Stimulated activated CD4-positive, alpha-beta T cell treated with anti-CD3 and anti-CD28 coated beads, Interleukin-4, amount 100 ng/mL, for 4 hours (primary cell): ENCODE results near the gene EGR2.

Experiments used
- DNase-seq, 2 experiments: peaks; one replicate each; pipeline ENCODE4 v3.0.0-alpha.2; 2020

EGR2 gene

GRCh38 chr10:62816331-62817120 lies at the start of gene EGR2:
EGR2 (minus strand) TSS chr10:62816366; CDS start chr10:62816029, 337 bp downstream.
- DNase-seq, result peak; percentile 90 to 95

GRCh38 chr10:62862447-62862846 lies 46.3 kb upstream of the EGR2 start:
- DNase-seq, result no peak

DNA sequence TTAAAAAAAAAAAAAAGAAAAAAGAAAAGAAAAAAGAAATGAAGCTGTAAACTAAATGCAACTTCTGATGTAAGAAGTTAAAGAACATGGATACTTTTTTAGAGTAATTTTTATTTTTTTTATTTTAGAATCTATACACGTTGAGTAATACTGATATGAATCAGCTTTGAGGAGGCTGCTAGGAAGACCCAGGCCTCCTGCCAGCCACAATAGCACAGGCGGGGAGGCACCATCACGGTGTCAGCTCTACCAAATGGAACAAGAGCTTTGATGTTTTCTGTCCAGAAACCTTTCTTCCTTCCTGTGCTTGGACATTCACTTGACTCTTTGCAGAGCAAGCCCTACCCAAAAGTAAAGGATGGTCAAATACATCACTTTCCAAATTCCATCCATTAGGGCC lies 45.3 kb upstream of the EGR2 start:
- DNase-seq, result no peak

DNA sequence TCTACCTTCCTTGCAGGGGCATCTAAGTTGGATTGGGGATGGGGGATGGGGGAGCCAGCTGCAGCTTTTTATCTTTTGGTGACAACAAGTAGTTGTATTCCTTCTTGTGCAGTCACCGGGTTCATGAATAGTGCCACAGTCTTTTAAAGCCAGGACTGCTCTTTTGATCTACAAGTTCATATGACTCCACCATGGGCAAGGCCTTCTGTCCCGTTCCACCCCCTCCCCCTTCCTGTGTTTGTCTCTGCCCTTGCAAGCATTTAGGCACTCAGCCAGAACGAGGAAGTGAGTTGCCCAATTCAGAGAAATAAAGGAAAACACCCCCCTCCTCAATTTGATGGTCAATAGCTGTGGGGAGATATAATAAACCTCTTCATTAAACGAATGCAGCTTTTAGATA lies 44.8 kb upstream of the EGR2 start:
- no peak for DNase-seq

DNA sequence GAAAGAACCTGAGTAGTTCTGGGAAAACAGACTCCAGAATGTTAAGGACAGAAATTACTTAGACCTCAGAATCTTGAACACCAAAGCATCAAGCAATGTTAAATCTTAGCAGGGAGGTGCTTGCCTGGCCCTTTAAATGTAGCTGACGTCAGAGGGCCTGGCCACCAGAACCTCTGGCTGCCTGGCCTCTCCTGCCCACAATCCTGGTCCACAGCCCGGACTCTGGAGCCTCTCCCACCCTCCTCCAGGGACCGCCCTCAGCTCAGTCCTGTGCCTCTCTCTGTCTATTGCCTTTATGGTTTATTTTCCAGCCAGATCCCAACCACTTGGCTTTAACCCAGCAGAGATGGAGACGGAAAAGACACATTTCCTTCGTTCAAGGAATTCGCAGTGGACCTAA lies 42.2 kb upstream of the EGR2 start:
- no peak for DNase-seq

DNA sequence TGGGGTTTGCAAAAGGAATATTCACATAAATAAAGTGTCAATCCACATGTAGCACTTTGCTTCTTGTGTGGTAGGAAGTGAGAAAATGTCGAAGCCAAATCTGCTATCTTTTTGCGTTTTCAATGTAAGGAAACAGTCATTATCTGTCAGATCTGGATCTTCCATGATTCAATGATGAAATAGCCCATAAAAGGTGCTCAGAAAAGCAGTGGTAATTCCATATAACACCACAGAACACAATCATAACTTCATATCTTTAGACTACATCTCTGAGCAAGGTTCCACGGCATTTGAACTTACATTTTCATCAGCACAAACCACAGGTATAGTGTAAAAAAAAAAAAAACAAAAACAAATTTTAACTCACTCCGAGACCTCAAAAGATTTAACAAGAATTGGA lies 39.9 kb upstream of the EGR2 start:
- no peak for DNase-seq

DNA sequence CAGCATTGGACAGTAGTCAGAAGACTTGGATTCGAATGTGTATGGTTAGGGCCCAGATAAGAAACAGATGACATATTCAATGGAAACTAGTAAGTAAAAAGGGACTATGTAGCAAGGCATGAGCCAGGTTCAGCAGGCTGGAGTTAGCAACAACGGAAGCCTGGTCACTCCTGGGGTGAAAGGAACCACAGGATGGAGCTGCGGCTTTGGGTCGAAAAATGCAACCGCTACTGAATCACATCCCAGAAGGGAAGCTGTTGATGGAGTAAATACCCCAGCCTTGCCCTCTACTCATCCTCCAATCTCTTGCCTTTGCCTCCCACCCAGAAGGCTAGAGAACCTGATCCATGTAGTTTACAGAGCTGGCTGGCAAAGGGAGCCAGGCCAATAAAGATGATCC lies 37.5 kb upstream of the EGR2 start:
- peak in 1 of 2 experiments; percentile 3 for DNase-seq

- no peak for DNase-seq
Observed at GRCh38 chr10:62852961-62853702, 37.0 kb upstream of the EGR2 start.

- DNase-seq, result no peak
Observed at GRCh38 chr10:62851442-62851841, 35.3 kb upstream of the EGR2 start.

- no peak for DNase-seq
Observed at GRCh38 chr10:62850646-62851045, 34.5 kb upstream of the EGR2 start.

DNA sequence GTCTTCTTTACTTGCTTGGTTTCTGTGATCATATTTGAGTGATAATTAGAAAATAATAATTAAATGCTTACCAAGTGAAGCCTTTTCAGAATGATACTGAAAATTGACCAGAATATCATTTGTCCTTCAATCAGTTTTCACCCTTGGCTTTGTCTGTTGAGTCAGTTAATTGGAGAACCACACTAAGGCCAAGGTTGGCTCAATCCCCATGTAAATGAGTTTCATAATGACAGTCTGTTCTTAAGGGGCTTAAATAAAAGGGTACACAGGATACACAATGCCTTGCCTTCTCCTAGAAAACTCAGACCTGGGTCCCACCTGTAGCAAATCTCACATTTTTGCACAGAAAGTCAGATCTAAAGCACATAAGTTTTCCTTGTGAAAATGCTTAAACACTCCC lies 31.3 kb upstream of the EGR2 start:
- DNase-seq, result no peak

- DNase-seq, result peak; percentile 13 to 42
Observed at GRCh38 chr10:62844280-62845011, 28.3 kb upstream of the EGR2 start.

DNA sequence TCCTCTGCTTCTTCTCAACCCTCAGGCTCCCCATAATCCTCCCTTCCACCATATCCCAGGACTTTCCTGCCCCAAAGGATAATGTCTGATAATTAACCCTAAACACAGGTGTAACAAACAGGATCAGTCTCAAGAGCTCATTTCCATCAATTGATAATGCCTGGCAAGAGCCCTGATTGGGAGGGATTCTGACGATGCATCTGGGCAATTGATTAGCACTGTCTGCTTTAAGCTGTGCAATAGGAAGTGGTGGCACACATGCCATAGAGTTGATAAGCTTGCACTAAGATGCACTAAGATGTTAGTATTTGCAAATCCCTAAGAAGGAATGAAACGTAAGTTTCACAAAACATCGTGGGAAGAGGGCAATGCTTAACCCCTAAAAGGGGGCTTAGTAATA lies 27.4 kb upstream of the EGR2 start:
- no peak for DNase-seq

- DNase-seq, result no peak
Observed at GRCh38 chr10:62842983-62843382, 26.8 kb upstream of the EGR2 start.

DNA sequence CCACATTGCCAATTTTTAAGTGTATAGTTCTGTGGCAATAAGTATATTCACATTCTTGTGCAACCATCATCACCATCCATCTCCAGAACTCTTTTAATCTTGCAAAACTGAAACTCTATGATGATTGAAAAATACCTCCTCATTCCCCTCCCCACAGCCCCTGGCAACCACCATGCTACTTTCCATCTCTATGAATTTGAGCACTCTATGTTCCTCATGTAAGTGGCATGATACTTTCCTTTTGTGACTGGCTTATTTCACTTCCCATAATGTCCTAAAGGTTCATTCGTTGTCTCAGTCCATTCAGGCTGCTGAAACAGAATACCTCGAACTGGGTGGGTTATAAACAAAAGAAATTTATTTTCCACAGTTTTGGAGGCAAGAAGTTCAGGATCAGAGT lies 23.4 kb upstream of the EGR2 start:
- no peak for DNase-seq

GRCh38 chr10:62831346-62831745 lies 15.2 kb upstream of the EGR2 start:
- no peak for DNase-seq

DNA sequence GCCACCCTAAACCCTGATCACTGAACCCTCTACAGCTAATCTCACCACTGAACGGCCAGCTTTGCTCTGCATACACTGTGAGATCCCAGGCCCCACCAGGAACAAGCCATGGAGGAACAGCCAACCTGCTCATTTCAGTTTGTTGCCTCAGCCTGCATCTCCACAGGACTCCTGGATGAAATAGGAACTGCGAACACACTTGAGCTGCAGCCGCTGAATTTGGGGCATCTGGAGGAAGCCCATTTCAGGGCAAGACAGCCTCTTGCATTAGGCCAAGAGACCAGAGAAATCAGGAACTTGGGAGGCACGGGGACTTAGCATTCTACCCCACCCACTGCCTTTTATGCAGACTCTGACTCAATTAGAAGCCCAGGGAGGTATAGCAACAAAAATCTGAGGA lies 14.5 kb upstream of the EGR2 start:
- DNase-seq, result no peak

- DNase-seq, result no peak
Observed at GRCh38 chr10:62829622-62830021, 13.5 kb upstream of the EGR2 start.

DNA sequence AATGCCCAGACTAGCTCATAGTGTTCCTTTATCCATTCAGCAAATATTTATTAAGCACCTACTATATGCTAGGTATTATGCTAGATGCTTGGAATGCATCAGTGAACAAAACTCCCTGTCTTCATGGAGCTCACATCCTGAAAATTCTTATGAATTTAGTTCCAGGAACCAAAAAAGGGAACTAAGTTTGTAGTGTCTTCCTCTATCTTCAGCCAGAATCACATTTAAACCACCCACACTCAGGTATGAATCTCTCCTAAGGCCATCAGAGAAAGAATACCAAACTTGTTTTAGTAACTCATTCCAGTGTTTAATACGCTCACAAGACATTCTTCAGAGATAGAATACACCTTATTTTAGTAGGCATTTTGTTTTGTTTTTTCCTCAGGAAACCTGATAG lies 10.1 kb upstream of the EGR2 start:
- DNase-seq, result no peak

GRCh38 chr10:62820586-62820985 lies 4.4 kb upstream of the EGR2 start:
- no peak for DNase-seq

- DNase-seq, result no peak
Observed at GRCh38 chr10:62819141-62819920, 3.2 kb upstream of the EGR2 start.

GRCh38 chr10:62818426-62819011 lies 2.4 kb upstream of the EGR2 start:
- DNase-seq, result peak; percentile 70 to 82
